ENCODE results near the gene POU6F2. TPM values are rescaled to one million over a fixed set of nuclear protein-coding genes. Genes with fewer than 3 reads are reported as not detected.

The POU6F2 gene
- polyA plus RNA-seq, 2 of the 4 experiments (the other 2 are of a cell fraction) = not detected

DNA sequence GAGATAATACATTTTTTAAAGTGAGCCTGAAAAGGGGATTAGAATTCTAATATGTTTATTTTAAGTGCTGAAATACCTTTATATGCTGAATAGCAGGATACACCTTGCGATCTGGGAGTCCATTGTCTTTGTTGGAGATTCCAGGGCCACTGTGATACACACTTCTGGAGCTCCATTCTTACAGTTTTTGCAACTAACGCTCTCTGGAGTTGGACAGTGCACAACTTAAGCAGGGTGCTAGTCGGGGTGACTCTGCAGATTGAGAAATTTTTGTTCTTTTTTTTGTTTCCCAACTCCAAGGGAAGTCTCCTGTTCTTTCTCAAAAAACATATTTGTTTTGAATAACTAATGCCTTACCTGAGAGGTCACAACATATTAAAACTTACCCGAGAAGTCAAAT is 23.7 kb upstream of the POU6F2 start:
- POLR2A ChIA-PET = no interaction called here
- Histone ChIP-seq H3K9me3 (no peaks in the 10 kb centered on the region), H3K4me3 (no peak overlapping the region), H3K27ac (no peak overlapping the region), H3K4me1 (peaks cover 6% of the 10 kb centered on the region; the same call in 2 of the 3 replicates), H3K4me2 (no peak overlapping the region)
- ATAC-seq (no peak), FAIRE-seq (no peak), DNase-seq (ENCODE audit: low read depth in 1 of 2, low spot score in 1 of 2) (no peak)
- 40% methylated on average over 4 of the region's 4 CpGs for WGBS (ENCODE audit: missing lambda C conversion rate)
- TF ChIP-seq, protein P1, sequence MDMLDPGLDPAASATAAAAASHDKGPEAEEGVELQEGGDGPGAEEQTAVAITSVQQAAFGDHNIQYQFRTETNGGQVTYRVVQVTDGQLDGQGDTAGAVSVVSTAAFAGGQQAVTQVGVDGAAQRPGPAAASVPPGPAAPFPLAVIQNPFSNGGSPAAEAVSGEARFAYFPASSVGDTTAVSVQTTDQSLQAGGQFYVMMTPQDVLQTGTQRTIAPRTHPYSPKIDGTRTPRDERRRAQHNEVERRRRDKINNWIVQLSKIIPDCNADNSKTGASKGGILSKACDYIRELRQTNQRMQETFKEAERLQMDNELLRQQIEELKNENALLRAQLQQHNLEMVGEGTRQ (IDR thresholded peaks at IDR 0.05) = no peak
- TF ChIP-seq NR3C1 (IDR thresholded peaks at IDR 0.05) (no peak), HEYL (CRISPR knock-in tag; IDR thresholded peaks at IDR 0.05) (no peak), RNF2 (IDR thresholded peaks at IDR 0.05; ENCODE audit: borderline replicate concordance, low read depth) (no peak), HDAC2 (IDR thresholded peaks at IDR 0.05) (no peak), ZC3H11A (IDR thresholded peaks at IDR 0.05) (no peak), MYC (IDR thresholded peaks at IDR 0.05; ENCODE audit: borderline replicate concordance, low read length) (no peak), MAZ (IDR thresholded peaks at IDR 0.05; ENCODE audit: borderline replicate concordance, low read depth, low read length) (no peak), CEBPB (IDR thresholded peaks at IDR 0.05) (no peak), MAFK (IDR thresholded peaks at IDR 0.05; ENCODE audit: partially characterized antibody) (no peak), BHLHE40 (IDR thresholded peaks at IDR 0.05; ENCODE audit: low read depth, low read length) (no peak), FOSB (CRISPR knock-in tag; IDR thresholded peaks at IDR 0.05) (no peak), CBX2 (IDR thresholded peaks at IDR 0.05; ENCODE audit: borderline replicate concordance, low read depth) (no peak), CHD4 (IDR thresholded peaks at IDR 0.05; ENCODE audit: borderline replicate concordance) (no peak), EP300 (IDR thresholded peaks at IDR 0.05) (no peak)
- TF ChIP-seq, protein P2, sequence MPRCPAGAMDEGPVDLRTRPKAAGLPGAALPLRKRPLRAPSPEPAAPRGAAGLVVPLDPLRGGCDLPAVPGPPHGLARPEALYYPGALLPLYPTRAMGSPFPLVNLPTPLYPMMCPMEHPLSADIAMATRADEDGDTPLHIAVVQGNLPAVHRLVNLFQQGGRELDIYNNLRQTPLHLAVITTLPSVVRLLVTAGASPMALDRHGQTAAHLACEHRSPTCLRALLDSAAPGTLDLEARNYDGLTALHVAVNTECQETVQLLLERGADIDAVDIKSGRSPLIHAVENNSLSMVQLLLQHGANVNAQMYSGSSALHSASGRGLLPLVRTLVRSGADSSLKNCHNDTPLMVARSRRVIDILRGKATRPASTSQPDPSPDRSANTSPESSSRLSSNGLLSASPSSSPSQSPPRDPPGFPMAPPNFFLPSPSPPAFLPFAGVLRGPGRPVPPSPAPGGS (IDR thresholded peaks at IDR 0.05) = no peak
- TF ChIP-seq, protein P3, sequence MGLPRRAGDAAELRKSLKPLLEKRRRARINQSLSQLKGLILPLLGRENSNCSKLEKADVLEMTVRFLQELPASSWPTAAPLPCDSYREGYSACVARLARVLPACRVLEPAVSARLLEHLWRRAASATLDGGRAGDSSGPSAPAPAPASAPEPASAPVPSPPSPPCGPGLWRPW (IDR thresholded peaks at IDR 0.05) = no peak
- TF ChIP-seq, protein P4, sequence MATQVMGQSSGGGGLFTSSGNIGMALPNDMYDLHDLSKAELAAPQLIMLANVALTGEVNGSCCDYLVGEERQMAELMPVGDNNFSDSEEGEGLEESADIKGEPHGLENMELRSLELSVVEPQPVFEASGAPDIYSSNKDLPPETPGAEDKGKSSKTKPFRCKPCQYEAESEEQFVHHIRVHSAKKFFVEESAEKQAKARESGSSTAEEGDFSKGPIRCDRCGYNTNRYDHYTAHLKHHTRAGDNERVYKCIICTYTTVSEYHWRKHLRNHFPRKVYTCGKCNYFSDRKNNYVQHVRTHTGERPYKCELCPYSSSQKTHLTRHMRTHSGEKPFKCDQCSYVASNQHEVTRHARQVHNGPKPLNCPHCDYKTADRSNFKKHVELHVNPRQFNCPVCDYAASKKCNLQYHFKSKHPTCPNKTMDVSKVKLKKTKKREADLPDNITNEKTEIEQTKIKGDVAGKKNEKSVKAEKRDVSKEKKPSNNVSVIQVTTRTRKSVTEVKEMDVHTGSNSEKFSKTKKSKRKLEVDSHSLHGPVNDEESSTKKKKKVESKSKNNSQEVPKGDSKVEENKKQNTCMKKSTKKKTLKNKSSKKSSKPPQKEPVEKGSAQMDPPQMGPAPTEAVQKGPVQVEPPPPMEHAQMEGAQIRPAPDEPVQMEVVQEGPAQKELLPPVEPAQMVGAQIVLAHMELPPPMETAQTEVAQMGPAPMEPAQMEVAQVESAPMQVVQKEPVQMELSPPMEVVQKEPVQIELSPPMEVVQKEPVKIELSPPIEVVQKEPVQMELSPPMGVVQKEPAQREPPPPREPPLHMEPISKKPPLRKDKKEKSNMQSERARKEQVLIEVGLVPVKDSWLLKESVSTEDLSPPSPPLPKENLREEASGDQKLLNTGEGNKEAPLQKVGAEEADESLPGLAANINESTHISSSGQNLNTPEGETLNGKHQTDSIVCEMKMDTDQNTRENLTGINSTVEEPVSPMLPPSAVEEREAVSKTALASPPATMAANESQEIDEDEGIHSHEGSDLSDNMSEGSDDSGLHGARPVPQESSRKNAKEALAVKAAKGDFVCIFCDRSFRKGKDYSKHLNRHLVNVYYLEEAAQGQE (IDR thresholded peaks at IDR 0.05) = no peak
- TF ChIP-seq, protein P5, sequence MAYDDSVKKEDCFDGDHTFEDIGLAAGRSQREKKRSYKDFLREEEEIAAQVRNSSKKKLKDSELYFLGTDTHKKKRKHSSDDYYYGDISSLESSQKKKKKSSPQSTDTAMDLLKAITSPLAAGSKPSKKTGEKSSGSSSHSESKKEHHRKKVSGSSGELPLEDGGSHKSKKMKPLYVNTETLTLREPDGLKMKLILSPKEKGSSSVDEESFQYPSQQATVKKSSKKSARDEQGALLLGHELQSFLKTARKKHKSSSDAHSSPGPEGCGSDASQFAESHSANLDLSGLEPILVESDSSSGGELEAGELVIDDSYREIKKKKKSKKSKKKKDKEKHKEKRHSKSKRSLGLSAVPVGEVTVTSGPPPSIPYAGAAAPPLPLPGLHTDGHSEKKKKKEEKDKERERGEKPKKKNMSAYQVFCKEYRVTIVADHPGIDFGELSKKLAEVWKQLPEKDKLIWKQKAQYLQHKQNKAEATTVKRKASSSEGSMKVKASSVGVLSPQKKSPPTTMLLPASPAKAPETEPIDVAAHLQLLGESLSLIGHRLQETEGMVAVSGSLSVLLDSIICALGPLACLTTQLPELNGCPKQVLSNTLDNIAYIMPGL (CRISPR knock-in tag; IDR thresholded peaks at IDR 0.05; ENCODE audit: borderline replicate concordance) = no peak
- CTCF ChIA-PET = interaction anchor here (0.6 kb wide), 1 partner anchor 618 kb away, joined by 3 read pairs; no protein-coding TSS in a partner anchor

DNA sequence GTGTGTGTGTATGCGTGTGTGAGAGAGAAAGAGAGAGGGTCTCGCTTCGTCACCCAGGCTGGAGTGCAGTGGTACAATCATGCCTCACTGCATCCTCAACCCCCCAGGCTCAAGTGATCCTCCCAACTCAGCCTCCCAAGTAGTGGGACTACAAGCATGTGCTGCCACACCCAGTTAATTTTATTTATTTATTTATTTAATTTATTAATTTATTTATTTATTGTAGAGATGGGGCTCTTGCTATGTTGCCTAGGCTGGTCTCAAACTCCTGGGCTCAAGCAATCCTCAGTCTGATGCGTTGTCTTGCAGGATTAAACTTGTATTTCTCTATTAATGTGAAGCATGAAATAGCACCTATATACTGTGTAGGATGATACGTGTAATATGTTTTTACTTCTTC is 21.8 kb upstream of the POU6F2 start:
- FAIRE-seq = no peak
- Histone ChIP-seq H3K4me1 (no peaks in the 10 kb centered on the region), H3K4me3 (no peak overlapping the region), H3K4me2 (no peak overlapping the region), H3K9me3 (no peaks in the 10 kb centered on the region), H3K27ac (no peak overlapping the region)
- CTCF ChIA-PET = no interaction called here
- POLR2A ChIA-PET = no interaction called here
- no peak for DNase-seq (ENCODE audit: low read depth in 1 of 2, low spot score in 1 of 2)
- ATAC-seq = no peak
- TF ChIP-seq, protein P6, sequence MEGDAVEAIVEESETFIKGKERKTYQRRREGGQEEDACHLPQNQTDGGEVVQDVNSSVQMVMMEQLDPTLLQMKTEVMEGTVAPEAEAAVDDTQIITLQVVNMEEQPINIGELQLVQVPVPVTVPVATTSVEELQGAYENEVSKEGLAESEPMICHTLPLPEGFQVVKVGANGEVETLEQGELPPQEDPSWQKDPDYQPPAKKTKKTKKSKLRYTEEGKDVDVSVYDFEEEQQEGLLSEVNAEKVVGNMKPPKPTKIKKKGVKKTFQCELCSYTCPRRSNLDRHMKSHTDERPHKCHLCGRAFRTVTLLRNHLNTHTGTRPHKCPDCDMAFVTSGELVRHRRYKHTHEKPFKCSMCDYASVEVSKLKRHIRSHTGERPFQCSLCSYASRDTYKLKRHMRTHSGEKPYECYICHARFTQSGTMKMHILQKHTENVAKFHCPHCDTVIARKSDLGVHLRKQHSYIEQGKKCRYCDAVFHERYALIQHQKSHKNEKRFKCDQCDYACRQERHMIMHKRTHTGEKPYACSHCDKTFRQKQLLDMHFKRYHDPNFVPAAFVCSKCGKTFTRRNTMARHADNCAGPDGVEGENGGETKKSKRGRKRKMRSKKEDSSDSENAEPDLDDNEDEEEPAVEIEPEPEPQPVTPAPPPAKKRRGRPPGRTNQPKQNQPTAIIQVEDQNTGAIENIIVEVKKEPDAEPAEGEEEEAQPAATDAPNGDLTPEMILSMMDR (IDR thresholded peaks at IDR 0.05) = no peak
- TF ChIP-seq ZC3H11A (IDR thresholded peaks at IDR 0.05) = peak; percentile 26; the same call in 1 of the 2 replicates
- TF ChIP-seq PHF8 (IDR thresholded peaks at IDR 0.05; ENCODE audit: borderline replicate concordance, low read depth) = no peak
- no peak for TF ChIP-seq SMC3 (IDR thresholded peaks at IDR 0.05)
- TF ChIP-seq MAFK (IDR thresholded peaks at IDR 0.05; ENCODE audit: partially characterized antibody) = no peak
- 69% methylated on average over 5 of the region's 5 CpGs for WGBS (ENCODE audit: missing lambda C conversion rate)
